Stomach smooth muscle (tissue), 2 donors: Measurements from ENCODE around the gene HPCA.

Experiments
- H3K27ac ChIP-seq: one replicate; pipeline ENCODE4 v1.7.0; 2013; ENCODE audit warnings: mild to moderate bottlenecking, low read length, inconsistent platforms
- H3K27me3 ChIP-seq, 2 donors: one replicate each; pipeline ENCODE4 v1.7.0; 2013; ENCODE audit warnings: low read length in 2 of 2; ENCODE audit not compliant: insufficient read depth in 2 of 2, control insufficient read depth in 1 of 2
- H3K36me3 ChIP-seq, 2 donors: one replicate each; pipeline ENCODE4 v1.7.0; 2013; ENCODE audit warnings: low read length in 2 of 2; ENCODE audit not compliant: control insufficient read depth in 2 of 2, insufficient read depth in 2 of 2
- H3K4me1 ChIP-seq: one replicate; pipeline ENCODE4 v1.7.0; 2013; ENCODE audit warnings: low read length; ENCODE audit not compliant: control insufficient read depth, insufficient read depth
- H3K4me3 ChIP-seq, 2 donors: one replicate each; pipeline ENCODE4 v1.7.0; 2013; ENCODE audit warnings: low read length in 2 of 2
- H3K9ac ChIP-seq, 2 donors: one replicate each; pipeline ENCODE4 v1.7.0; 2013; ENCODE audit warnings: low read length in 2 of 2, mild to moderate bottlenecking in 1 of 2
- H3K9me3 ChIP-seq, 2 donors: one replicate each; pipeline ENCODE4 v1.7.0; 2013; ENCODE audit warnings: low read length in 2 of 2; ENCODE audit not compliant: control insufficient read depth in 2 of 2
- donor health status: healthy.
- donor health status: Pancreatic carcinoma.

HPCA gene

GRCh38 chr1:32864375-32865019 lies 21.8 kb upstream of the HPCA start:
- H3K27ac ChIP-seq: no peak overlapping the region
- H3K9me3 ChIP-seq: no peaks in the 10 kb centered on the region
- H3K4me3 ChIP-seq: no peak overlapping the region
- H3K9ac ChIP-seq: no peak overlapping the region
- peaks cover 18% of the 10 kb centered on the region for H3K4me1 ChIP-seq
- H3K27me3 ChIP-seq: no peaks in the 10 kb centered on the region
- peaks cover 3 to 11% of the 10 kb centered on the region in 2 donors for H3K36me3 ChIP-seq

- no peaks in the 10 kb centered on the region for H3K9me3 ChIP-seq
- H3K4me3 ChIP-seq: no peak overlapping the region
- peaks cover 27% of the 10 kb centered on the region for H3K4me1 ChIP-seq
- peak overlapping the region; percentile 32 for H3K27ac ChIP-seq
- peaks cover under 1 to 11% of the 10 kb centered on the region in 2 donors for H3K36me3 ChIP-seq
- no peaks in the 10 kb centered on the region for H3K27me3 ChIP-seq
- no peak overlapping the region for H3K9ac ChIP-seq
Measured at GRCh38 chr1:32865639-32866405, 20.5 kb upstream of the HPCA start.

- Histone ChIP-seq H3K36me3 (peaks cover 0 to 10% of the 10 kb centered on the region in 2 donors), H3K9ac (no peak overlapping the region), H3K27ac (no peak overlapping the region), H3K27me3 (no peaks in the 10 kb centered on the region), H3K4me3 (no peak overlapping the region), H3K9me3 (no peaks in the 10 kb centered on the region), H3K4me1 (peaks cover 30% of the 10 kb centered on the region)
Measured at GRCh38 chr1:32867151-32867550, 19.1 kb upstream of the HPCA start.

DNA sequence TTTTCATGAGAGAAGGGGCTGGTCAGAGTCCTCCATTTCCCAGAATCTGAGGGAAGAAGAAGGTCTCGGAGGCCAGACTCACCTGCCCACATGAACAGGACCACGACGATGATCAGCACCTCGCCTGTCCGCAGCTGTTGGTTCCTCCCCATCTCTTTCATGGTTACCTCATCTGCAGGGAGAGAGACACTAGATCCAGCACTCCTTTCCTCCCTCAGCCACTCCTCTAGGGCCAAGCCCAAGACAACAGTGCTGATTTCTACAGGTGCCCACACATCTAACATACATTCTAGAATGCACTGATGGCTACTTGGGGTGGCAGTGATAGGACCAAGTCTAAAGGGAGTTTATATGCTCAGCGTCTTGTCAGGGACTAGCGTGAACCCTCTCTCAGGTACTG lies 18.6 kb upstream of the HPCA start:
- Histone ChIP-seq H3K27ac (no peak overlapping the region), H3K9me3 (no peaks in the 10 kb centered on the region), H3K4me3 (no peak overlapping the region), H3K36me3 (peaks cover 0 to 10% of the 10 kb centered on the region in 2 donors), H3K9ac (no peak overlapping the region), H3K4me1 (peaks cover 30% of the 10 kb centered on the region), H3K27me3 (no peaks in the 10 kb centered on the region)

DNA sequence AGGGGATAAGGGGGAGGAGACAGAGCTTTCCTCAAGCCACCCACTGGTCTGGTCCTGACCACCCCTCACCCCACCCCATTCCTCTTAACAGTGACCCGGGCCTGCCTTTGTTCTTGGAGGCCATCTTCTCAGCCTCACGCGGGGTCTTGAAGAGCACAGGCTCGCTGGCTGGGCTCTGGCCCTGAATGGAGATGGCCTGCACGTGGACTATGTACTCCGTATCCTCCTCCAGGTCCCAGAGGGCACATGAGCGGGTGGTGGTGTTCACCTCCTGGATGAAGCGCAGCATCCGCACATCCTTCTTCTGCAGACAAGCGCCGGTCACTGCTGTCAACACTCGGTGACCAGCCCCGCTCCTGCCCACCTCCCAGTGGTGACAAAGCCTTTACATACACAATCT lies 18.2 kb upstream of the HPCA start:
- Histone ChIP-seq H3K9ac (no peak overlapping the region), H3K4me1 (peaks cover 33% of the 10 kb centered on the region), H3K36me3 (peaks cover 0 to 9% of the 10 kb centered on the region in 2 donors), H3K9me3 (no peaks in the 10 kb centered on the region), H3K27ac (no peak overlapping the region), H3K27me3 (no peaks in the 10 kb centered on the region), H3K4me3 (no peak overlapping the region)

- peaks cover 33% of the 10 kb centered on the region for H3K4me1 ChIP-seq
- no peak overlapping the region for H3K9ac ChIP-seq
- no peak overlapping the region for H3K4me3 ChIP-seq
- peaks cover 0 to 6% of the 10 kb centered on the region in 2 donors for H3K36me3 ChIP-seq
- no peaks in the 10 kb centered on the region for H3K9me3 ChIP-seq
- no peak overlapping the region for H3K27ac ChIP-seq
- no peaks in the 10 kb centered on the region for H3K27me3 ChIP-seq
Measured at GRCh38 chr1:32868806-32869455, 17.4 kb upstream of the HPCA start.

- no peaks in the 10 kb centered on the region for H3K9me3 ChIP-seq
Measured at GRCh38 chr1:32869923-32870614, 16.2 kb upstream of the HPCA start.

DNA sequence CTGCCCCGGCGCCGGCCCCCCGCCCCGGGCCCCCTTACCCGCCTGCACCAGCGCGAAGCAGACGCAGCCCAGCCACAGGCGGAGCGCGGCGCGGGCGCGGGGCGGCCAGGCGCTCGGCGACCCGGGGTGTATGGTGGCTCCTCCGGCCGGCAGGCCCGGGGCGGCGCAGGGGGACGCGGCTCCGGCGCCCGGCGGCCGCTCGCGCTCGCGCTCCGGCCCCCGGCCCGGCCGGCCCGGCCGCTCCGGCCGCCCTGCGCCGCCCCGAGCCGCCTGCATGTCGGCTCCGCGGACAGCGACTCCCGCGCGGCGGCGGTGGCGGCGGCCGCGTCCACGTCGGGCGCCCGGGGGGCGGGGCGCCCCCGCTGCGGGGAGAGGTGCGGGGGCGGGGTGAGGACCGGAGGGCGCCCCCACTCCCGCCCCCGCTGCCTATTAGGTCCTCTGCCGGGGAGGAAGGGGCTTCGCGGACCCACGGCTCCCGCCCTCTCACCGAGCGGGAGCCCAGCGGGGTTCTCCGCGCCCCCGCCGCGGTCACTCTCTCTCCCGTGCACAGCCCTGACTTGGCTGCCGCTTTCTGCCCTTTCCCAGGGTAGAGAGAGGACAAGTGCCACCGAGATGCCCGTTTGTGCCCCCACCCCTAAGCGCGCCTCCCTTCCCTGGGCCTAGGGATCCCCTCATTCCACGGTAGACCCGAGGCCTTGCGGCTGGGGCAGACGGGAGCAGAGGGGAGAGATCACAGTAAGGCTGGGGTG lies 15.5 kb upstream of the HPCA start, which contains the start of gene FNDC5:
Gene FNDC5, minus strand, starts transcription at position 298 of the 749 bp plus-strand sequence.
- Histone ChIP-seq H3K4me3 (peak within 1 kb of the TSS; percentile 54 to 74), H3K4me1 (peaks cover 27% of the 10 kb centered on the region), H3K9me3 (no peaks in the 10 kb centered on the region), H3K36me3 (peaks cover 0 to 6% of the 10 kb centered on the region in 2 donors), H3K27ac (no peak within 1 kb of the TSS), H3K27me3 (no peaks in the 10 kb centered on the region), H3K9ac (peak within 1 kb of the TSS; percentile 13 to 76)

More at GRCh38 chr1:32869923-32870614, 16.2 kb upstream of the HPCA start:
- Histone ChIP-seq H3K27me3 (no peaks in the 10 kb centered on the region), H3K27ac (no peak overlapping the region), H3K9ac (peak overlapping the region; percentile 13 to 76), H3K36me3 (peaks cover 0 to 6% of the 10 kb centered on the region in 2 donors), H3K4me3 (peak overlapping the region; percentile 54 to 73), H3K4me1 (peaks cover 30% of the 10 kb centered on the region)

DNA sequence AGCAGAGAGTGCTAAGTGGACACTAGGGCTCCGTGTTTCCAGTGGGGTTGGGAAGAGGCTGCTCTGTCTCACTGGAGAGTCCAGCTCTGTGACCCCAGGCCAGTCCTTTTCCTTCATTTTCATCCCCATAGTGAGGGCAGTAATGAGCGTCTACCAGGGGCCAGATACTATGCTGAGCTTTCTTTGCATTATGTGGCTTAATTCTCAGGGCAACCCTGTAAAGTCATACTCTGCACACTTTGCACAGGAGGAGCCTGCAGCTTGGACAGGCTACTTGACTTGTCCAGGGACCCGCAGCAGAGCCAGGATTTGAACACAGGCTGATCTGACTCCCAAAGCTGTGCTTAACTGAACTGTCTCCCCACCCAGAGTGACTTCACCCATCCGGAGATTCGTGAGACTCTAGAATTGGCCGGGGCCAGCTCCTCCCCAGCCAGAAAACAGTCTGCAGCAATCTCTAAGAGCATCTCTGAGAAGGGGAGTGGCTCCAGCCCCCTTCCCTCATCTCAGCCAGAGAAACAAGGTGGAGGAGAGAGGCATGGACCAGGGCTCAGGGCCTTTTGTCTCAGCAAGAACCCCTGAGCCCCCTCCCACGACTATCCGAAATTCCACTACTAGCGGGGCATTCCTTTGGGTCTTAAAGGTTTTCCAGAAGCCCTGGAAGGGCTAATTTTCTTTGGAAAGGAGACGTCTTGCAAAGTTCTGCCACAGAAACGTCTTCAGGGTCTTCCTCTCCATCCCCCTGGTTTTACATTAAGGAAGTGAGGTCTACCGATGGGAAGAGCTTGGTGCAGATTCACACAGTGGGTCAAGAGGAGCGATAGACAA lies 14.7 kb upstream of the HPCA start:
- H3K9ac ChIP-seq: peak overlapping the region in 1 of 2 donors; percentile 1

More for the DNA sequence above, 14.7 kb upstream of the HPCA start:
- H3K27me3 ChIP-seq: no peaks in the 10 kb centered on the region
- no peaks in the 10 kb centered on the region for H3K9me3 ChIP-seq
- H3K36me3 ChIP-seq: peaks cover 0 to 6% of the 10 kb centered on the region in 2 donors
- peak overlapping the region; percentile 44 to 74 for H3K4me3 ChIP-seq
- peaks cover 26% of the 10 kb centered on the region for H3K4me1 ChIP-seq
- no peak overlapping the region for H3K27ac ChIP-seq
